NCI-H2107 treated with DMSO at 0.1 percent for 48 hours (cell line): Measurements from ENCODE around the gene MYO6.
"Not testable (repeated sequence)": the region's sequence is repeated elsewhere in the genome, so short reads cannot be mapped to it uniquely, and the experiment has no call there.

ENCODE experiments used
- DNase-seq: peaks from one replicate; lab custom pipeline; 2025; ENCODE audit not compliant: unreplicated experiment; lab: John Stamatoyannopoulos, UW

The MYO6 gene

DNA sequence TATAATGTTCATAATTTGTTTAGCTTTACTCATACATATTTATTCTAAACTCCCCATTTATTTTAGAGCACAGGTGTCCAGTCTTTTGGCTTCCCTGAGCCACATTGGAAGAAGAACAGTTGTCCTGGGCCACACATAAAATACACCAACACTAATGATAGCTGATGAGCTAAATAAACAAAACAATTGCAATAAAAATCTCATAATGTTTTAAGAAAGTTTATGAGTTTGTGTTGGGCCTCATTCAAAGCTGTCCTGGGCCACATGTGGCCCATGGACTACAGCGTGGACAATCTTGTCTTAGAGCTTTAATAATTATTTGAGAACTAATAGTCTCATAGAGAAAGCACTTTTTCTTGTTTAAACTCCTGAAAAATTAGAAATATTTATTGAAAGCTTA is 131.3 kb downstream of the MYO6 start:
- DNase-seq, result no peak

DNA sequence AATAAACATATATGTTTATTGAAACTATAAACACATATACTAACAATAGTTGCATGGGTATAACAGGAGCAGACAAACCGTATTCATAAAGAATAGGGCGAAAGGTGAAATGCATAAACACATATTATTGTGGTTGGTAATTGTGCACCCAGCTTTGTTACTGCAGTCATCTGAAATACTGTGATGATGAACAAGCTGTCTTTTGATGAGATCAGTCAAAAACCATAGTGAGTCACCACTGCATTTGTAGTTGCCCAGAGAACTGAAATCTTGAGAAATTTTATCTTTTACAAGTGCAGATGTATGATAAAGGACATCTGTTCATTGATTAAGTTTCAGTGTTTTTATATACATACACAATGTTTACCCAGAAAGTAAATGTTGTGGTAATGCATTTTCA is 133.7 kb downstream of the MYO6 start:
- DNase-seq, result no peak

DNA sequence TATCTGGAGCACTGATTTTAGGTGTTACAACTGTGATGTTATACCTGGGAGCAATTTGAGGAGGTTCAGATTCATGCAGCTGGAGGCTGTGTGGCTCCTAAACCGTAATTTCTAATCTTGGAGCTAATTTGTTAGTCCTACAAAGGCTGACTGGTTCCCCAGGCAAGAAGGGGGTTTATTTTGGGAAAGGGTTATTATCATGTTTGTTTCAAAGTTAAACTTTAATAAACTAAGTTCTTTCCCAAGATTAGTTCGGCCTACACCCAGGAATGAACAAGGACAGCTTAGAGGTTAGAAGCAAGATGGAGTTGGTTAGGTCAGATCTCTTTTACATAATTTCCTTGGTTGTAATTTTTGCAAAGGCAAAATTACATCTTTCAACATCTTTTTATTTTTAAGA is 135.8 kb downstream of the MYO6 start:
- DNase-seq, result no peak

DNA sequence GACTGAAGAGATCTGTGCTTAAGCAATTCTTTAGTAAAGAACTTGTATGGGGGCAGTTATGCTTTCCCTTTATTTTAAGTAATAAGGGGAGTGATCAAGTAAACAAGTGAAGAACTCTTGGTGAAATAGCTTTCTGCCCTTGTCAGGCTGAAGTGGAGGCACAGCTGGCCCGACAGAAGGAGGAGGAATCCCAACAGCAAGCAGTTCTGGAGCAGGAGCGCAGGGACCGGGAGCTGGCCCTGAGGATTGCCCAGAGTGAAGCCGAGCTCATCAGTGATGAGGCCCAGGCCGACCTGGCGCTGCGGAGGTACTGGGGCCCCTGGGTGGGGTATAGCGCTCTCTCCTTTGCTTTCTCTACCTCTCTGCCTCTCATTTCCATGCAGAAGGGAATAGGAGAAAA is 143.3 kb downstream of the MYO6 start:
- DNase-seq, result no peak

DNA sequence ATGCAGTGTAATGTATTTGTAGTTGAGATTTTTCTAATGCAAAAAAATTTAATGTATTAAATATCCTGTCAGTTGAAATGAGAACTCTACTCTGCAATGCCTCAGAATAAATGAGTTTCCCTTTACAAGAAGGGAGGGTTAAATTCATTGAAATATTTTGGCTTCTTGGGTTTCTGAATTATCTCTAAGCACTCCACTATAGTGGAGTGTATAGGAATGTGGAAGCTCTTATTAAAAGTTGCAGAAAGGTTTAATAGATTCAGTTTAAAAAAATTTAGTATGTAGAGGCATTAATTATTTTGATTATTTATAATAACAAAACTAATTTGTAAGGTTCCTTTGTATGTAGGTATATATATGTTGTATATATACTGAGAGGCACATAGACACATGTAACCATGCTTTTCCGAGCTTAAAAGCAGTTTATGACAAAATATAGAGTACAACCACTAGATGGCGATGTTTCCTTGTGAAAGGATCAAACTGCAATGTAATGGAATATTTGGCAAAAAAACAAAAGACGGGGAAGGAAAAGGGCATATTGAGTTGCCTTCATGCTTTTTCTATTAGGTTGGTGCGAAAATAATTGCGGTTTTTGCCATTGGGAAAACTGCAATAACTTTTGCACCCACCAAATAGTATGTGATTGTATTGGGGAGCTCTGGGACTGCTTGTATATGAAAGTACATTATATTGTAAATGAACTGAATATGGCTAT is 144.2 kb downstream of the MYO6 start:
- DNase-seq, result peak; percentile 82

DNA sequence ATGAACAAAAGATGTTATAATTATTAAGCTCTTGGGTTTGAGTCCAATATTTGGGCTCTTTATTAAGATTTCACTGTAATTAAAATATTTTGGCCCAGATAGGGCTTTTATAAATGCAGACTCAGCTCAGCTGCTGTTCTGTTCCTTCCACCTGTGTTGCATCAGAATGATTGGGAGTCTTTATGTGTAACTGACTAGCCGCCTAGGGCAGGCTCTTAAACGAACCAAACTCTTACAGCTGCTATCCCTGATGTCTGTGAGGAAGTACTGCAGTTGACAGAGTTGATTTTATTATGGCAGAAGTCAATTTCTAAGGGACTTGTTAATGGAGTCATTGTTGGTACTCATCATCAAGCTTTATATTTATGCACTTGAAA is 144.7 kb downstream of the MYO6 start:
- DNase-seq, result no peak

DNA sequence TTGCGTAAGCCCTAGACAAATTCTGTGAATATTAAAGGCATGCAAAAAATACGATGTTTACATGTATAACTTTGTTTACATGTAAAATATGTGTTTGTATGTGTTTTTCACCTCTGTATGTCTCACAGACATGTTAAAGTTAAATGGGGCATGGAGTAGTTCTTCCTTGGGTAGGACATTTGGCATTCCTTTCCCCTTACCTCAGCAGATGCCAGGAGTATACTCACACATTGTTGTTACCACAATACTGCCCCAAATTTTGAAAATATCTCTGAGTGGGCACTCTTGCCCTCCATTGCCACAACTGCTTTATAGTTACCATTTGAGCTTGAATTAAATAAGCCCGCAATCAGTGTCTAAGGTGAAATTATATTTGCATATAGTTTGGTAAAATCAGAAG is 147.5 kb downstream of the MYO6 start:
- DNase-seq, result no peak

DNA sequence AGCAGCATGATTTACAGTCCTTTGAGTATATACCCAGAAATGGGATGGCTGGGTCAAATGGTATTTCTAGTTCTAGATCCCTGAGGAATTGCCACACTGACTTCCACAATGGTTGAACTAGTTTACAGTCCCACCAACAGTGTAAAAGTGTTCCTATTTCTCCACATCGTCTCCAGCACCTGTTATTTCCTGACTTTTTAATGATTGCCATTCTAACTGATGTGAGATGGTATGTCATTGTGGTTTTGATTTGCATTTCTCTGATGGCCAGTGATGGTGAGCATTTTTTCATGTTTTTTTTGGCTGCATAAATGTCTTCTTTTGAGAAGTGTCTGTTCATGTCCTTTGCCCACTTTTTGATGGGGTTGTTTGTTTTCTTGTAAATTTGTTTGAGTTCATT is 151.2 kb downstream of the MYO6 start:
- not testable (repeated sequence) for DNase-seq

DNA sequence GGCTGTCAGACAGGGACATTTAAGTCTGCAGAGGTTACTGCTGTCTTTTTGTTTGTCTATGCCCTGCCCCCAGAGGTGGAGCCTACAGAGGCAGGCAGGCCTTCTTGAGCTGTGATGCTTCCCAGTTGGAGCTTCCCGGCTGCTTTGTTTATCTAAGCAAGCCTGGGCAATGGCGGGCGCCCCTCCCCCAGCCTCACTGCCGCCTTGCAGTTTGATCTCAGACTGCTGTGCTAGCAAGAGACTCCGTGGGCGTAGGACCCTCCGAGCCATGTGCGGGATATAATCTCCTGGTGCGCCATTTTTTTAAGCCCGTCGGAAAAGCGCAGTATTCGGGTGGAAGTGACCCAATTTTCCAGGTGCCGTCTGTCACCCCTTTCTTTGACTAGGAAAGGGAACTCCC is 156.1 kb downstream of the MYO6 start:
- DNase-seq, result not testable (repeated sequence)

DNA sequence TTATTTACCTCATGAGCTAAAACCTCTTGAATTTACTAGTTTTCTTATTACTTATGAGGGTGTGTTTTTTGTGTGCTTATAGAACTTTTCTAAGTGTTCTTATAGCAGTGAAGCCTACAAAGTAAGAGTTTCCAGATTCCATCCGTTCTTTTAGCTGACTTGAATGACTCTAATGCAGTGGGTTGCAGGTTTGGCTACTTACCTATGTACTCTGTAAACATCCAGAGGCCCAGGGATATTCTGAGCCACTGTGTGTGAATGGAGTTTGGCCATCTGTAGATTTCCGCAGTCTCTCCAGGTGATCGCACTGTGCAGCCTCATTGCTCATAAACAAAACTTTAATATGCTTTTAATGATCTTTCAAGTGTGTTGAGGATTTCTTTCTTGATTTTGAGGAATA is 157.8 kb downstream of the MYO6 start:
- no peak for DNase-seq

DNA sequence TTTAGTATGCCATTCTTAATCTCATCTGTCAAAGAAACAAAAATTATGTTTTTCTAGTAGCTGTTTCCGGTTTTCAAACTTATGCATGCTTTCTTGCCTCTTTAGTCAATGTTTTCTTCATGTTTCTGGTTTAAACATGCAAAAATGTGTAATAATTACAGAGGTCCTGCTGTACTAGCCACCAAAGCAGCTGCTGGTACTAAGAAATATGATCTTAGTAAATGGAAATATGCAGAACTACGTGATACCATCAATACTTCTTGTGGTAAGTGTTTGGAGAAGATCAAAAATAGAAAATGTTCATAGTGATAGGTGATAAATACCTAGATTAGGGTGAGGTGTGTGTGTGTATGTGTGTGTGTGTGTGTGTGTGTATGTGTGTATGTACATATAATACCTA is 158.4 kb downstream of the MYO6 start:
- DNase-seq, result no peak

DNA sequence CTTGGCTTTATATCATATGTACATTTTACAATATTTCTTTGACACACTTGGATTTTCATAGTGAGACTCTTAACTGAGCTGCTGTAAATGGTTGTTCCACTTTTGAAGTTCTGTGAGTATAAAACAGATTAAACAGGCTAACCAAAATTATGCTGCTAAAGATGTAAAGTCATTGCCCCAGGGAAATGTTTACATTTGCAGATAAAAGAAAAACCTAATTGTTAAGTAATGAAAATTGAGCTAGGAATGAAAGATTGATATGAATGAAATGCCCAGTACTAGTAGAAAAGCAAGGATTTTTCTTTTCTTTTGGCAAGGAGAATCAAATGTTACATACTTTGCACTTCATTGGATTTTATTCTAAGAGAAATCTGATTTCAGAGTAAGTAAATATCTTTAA is 164.0 kb downstream of the MYO6 start:
- no peak for DNase-seq

DNA sequence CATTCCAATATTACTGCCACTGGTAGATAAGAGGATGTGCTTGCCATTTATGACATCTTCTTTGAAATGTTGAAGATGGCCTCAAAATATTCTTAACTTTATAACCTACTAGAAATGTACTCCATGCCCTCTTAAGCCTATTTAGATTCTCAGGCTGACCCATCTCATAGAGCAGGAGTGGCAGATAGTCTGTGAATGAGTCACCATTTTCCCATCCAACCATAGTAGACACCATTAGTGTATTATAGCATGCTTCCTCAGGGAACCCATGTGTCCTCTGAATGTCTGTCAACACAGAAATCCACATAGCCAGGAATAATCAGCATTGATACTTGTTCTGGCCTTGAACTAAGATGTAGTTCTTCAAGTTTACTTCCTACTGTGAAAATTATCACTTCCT is 173.2 kb downstream of the MYO6 start:
- no peak for DNase-seq

DNA sequence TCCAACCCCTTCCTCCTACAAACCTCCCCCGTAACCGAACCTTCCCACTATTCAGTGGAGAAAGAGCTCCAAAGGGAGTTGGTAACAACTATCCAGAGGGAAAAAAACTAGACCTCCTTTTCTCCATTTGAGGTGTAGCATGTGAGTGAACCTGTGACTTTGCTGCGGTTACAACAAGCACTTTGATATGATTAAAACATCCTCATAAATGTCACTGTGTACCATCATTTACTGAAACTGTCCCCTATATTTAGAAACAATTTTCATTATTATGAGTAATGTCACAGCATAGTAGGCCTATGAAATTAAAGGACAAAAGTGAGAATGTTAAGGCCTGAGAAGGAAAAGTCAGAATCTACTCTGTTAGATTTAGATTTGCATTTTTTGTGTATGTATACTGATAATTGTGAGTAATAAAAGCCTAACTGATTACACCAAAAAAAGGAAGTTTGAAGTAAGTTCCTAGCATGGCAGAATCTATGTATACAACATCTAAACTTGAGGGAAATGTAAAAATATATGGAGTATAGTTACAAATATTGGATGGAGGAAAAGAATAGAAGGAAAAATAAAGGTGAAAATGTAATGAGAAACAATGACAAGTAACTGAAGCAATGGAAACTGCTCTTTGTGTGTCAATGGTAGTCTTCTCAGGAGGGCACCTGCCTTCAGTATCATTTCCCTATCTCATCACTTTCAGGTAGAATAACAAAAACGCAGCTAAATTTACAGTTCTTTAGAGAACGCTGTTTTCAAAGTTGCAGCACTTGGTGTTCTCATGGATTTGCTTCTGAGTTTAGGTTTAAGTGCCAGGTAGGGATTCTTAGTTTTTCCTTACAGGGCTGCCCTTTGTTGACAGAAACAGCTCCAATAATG is 177.5 kb downstream of the MYO6 start:
- no peak for DNase-seq

DNA sequence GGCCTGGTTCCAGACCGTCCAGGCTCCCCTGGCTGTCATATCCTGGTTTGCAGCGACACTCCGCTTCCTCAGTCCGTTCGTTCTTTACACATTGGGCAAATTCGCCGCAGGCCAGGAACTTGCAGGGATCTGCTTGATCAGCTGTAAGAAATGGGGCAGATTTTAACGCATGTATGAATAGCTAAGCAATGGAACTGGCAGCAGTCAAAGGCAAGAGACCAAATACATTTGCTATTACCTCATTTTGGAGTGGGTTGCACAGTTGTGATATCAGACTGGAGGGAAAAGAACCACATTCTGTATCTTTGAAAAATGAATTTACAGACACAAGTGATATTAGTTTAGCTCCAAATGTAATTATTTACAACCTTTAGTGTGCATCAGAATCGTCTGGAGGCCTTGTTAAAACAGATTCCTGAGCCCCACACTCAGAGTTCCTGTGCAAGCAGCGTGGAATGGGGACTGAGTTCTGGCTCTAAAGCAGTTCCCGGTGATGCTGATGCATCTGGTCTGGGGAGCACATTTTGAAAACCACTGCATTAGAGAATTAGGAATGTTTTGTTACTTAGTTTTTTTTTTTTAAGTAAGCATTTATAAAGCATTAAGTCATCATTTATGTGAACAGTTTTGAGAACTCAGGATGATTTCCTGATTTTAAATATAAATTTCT is 182.1 kb downstream of the MYO6 start:
- no peak for DNase-seq

DNA sequence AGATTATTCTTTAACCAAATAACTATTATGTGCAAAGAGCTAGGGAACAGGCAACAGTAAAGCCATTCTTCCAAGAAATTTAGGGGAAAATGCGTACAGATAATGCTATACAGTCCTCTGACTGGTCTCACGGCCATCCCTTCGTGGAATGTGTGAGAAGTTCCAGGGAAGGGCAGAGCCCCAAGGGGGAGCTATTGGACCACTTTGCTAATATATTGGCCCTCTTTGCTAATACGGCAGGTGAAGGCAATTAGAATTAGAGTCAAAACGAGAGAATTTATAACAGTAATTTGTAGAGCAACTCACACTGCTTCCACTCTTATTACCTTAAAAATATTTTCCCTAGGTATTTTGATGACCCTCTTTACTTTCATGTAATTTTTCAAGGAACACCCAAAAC is 183.0 kb downstream of the MYO6 start:
- DNase-seq, result peak; percentile 10

DNA sequence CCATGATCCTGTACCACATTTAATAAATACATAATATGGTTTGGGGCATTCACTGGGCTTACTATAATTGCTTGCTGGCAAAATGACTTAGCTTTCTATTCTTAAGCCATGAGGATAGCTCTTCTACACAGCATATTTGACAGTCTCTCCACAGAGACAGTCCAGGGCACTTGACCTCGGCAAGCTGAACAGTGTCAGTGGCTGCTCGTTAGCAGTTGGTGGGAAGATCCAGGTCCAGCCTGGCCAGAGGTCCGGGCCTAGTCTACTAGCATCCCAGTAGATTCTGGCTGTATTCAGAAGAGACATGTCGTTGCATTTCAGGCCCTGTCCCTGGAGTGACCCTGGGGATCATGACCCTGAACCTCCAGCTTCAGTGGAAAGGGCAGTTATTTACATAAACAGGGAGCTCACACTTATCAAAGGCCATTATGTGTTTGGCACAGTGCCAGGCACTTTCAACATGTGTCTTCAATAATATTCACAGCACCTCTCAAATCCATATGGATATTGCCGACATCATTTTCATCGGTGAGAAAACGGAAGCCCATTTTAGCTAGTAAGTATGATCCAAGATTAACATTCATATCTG is 184.4 kb downstream of the MYO6 start:
- no peak for DNase-seq

DNA sequence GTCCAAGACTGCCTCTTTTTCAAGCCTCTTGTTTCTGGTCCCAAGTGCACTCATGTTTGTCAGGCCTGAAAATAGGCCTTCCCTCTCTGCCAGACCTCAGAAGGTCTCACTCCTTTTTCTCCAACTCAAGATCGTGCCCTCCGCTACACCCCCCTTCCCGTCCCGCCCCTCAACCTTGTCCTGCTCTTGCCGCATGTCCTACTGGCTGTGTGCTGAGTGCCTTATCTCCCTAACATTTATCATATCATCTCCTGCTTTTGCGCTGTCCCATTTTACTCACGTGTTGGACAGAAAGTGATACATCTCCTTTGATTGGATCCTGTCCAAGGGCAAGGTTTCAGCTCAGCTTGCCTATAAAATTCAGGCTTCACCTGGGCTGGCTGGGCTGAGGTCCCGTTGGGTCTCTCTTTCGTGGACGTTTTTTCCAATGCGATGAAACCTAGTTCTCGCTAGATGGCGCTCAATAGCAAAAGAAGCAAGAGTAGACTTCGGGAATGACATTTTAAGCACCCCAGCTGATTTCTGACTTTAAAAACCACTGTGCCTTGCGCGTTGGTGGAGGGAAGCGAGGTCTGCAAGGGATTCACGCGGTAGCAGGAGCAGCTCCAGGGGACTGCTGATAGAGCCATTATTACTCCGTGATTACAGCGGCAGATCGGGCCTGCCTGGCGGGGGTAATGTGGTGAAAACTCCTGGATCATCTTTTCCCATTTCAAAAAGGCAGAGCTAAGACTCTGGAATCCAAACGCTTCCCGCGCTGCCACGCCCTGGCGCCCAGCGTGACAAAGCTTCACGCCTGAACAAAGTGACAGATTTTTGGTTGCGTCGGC is 185.8 kb downstream of the MYO6 start:
- peak; percentile 79 for DNase-seq

DNA sequence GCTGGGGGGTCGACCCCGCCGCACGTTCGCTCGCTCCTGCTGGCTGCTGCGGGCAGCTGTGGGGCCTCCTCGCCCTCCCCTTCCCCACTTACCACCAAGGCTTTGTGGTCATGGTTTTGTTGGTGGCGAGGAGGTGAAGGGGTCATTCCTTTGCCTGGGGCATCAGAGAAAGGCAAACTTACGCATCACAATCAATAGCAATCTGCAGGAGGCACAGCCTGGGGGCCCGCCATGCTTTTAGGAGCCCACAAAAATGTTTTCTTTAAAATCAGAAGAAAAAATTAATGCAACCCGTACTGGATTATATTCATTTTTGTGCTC is 186.4 kb downstream of the MYO6 start:
- no peak for DNase-seq

DNA sequence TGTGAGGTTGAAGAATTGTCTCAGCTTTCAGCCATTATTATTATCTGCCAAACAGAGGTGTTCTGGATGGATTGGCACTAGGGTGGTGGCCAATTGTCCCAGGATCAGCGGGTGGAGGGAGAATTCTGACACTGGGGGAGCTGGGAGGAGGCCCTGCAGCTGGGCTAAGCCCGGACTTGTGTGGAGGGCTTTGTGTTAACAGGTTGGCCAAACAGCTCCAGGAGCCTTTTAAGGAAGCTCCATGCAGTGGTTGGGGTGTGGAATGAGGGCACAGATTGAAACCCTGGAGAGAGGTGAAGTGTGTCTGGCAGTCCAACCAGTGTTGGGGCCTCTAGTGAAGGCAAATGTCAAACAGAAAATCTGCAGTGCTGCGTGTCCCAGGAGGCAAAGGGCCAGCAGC is 187.6 kb downstream of the MYO6 start:
- DNase-seq, result no peak

DNA sequence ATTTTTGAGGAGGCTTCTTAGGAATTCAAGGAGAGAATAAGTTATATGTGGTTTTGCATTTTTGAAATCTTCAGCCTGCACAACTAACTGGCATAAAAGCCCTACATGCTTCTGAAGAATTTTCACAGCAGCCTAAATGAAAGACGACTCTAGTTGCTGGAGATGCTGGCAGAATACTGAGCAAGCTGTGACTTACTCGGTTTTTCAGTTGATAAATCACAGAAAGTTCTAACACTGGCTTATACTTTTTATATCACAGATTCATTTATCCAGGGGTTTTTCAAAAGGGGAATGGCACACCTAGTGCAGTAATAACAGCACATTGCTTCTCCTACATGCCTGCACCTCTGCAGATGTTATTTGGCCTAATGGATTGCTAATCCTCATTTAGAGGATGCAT is 188.8 kb downstream of the MYO6 start:
- no peak for DNase-seq
